Measurements from ENCODE around the gene BRSK2. TPM values are rescaled to one million over a fixed set of nuclear protein-coding genes. Genes with fewer than 3 reads are reported as not detected.

BRSK2 gene
- not detected in 2 replicates for total RNA-seq

GRCh38 chr11:1389932-1390568, at the start of gene BRSK2:
BRSK2 (plus strand) TSS chr11:1389934; CDS start chr11:1390285, 351 bp downstream.

GRCh38 chr11:1486054-1486825, 96.5 kb downstream of the BRSK2 start, which contains the start of gene MOB2:
MOB2 (minus strand) TSS chr11:1486779; CDS start chr11:1486556, 223 bp downstream.

Other genes with a start within 250 kb of the BRSK2 start
- gene MUC5AC, start 232.0 kb upstream of the BRSK2 start, total RNA-seq = not detected in 2 replicates
- not detected in 2 replicates for gene MUC5B, start 166.9 kb upstream of the BRSK2 start, total RNA-seq
- gene TOLLIP, start 80.3 kb upstream of the BRSK2 start, total RNA-seq = 32.3 and 35.2 TPM in 2 replicates
- gene MOB2, start 96.8 kb downstream of the BRSK2 start, total RNA-seq = 16.5 and 21.3 TPM in 2 replicates
- gene DUSP8, start 182.3 kb downstream of the BRSK2 start, total RNA-seq = 0.58 and 4.4 TPM in 2 replicates
- gene KRTAP5-1, start 195.3 kb downstream of the BRSK2 start, total RNA-seq = not detected in 2 replicates
- not detected in 2 replicates for gene KRTAP5-2, start 208.4 kb downstream of the BRSK2 start, total RNA-seq
- gene KRTAP5-3, start 218.5 kb downstream of the BRSK2 start, total RNA-seq = not detected in 2 replicates
- not detected in 2 replicates for gene KRTAP5-4, start 232.2 kb downstream of the BRSK2 start, total RNA-seq
- not detected in 2 replicates for gene KRTAP5-5, start 239.8 kb downstream of the BRSK2 start, total RNA-seq